NB4 (cell line): ENCODE data around the gene SCIN.

Experiments
- CTCF ChIP-seq: IDR thresholded peaks from one replicate; pipeline ENCODE4 v1.5.1; 2012; ENCODE audit warnings: low read depth, low read length
- POLR2A ChIP-seq: IDR thresholded peaks from 2 replicates; pipeline ENCODE4 v1.6.1; 2011; ENCODE audit warnings: mild to moderate bottlenecking; ENCODE audit not compliant: insufficient read length; ENCODE audit errors: extremely low read depth

DNA sequence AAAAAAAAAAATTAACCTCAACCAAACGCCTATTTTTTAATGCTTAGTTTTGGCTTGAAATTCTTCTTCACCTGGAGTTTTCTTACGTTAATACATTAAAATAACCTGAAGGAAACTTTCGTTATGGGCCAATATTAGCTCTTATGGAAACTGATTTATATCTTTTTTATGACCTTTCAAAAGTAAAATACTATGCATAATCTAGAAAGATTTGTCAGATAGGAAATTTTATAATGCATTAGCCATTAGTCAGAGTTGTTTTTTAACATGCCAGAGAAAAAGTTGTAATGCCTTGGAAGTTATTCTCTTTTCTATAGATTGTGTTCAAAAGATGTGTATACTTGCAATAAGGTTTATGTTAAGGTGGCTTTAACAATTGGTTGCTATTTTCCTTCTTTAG is 82.6 kb downstream of the SCIN start:
- no peak for TF ChIP-seq CTCF
- no peak for TF ChIP-seq POLR2A
